Left lung (tissue), 10 donors: ENCODE data around the gene PYURF. TPM values are rescaled to one million over a fixed set of nuclear protein-coding genes. Genes with fewer than 3 reads are reported as not detected.

Source experiments
- ATAC-seq: fragments of 200-7000 bp; cut with Tn5 transposase; one replicate; pipeline ENCODE4 v1.9.1; 2020; ENCODE audit warnings: moderate library complexity
- DNase-seq, 4 donors: peaks; one replicate each; pipeline ENCODE4 v3.0.0-alpha.2; 2013 to 2020
- H3K27ac ChIP-seq, 2 donors: fragments of 200-600 bp; sonication (generic) in 1 of 2; one replicate each; pipeline versions ENCODE4 v1.5.0 to v1.8.0; 2020 to 2021
- H3K27me3 ChIP-seq, 2 donors: fragments of 200-600 bp; sonication (generic) in 1 of 2; one replicate each; pipeline versions ENCODE4 v1.5.0 to v1.8.0; 2020 to 2021
- H3K36me3 ChIP-seq, 2 donors: fragments of 200-600 bp; sonication (generic) in 1 of 2; one replicate each; pipeline versions ENCODE4 v1.5.0 to v1.8.0; 2020 to 2021
- H3K4me1 ChIP-seq, 2 donors: fragments of 200-600 bp; one replicate each; pipeline ENCODE4 v1.8.0; 2021
- H3K4me3 ChIP-seq, 2 donors: fragments of 200-600 bp; sonication (generic) in 1 of 2; one replicate each; pipeline versions ENCODE4 v1.5.0 to v1.8.0; 2020 to 2021; ENCODE audit warnings: mild to moderate bottlenecking in 1 of 2
- H3K9me3 ChIP-seq, 2 donors: fragments of 200-600 bp; sonication (generic) in 1 of 2; one replicate each; pipeline versions ENCODE4 v1.5.0 to v1.8.0; 2020 to 2021
- intact Hi-C, 2 donors: fragments of 100-400 bp; cut with DNase I; formaldehyde crosslinking; loops; one replicate each; pipeline versions ENCODE4 v1.11.2 to v1.14.2; 2022
- polyA plus RNA-seq, 6 donors: library from polyadenylated mRNA; unstranded; fragments of 120-200 nt; gene quantifications; one replicate each; pipeline ENCODE4 v1.2.1, GENCODE V29; 2013; ENCODE audit not compliant: insufficient read length in 6 of 6
- total RNA-seq, 2 donors: library from RNA; stranded (reverse); fragmentation: NEBNext Ultra II Directional; extraction: Animal tissue kit (Norgen Biotek cat#: 25700); gene quantifications; one replicate each; pipeline ENCODE4 v1.2.1, GENCODE V29; 2021
- TF ChIP-seq, protein P1 (sequence below), 2 donors: fragments of 200-600 bp; sonication (generic) in 1 of 2; IDR thresholded peaks; one replicate each; pipeline versions ENCODE4 v1.5.0 to v1.8.0; 2021; ENCODE audit warnings: antibody characterized with exemption in 2 of 2
- donor health status: DM: no; HTN: yes; CAD: no.
- donor health status: DM: no; HTN: no; CAD: no.

The PYURF gene
- total and polyA plus RNA-seq, 8 donors: 63.5 to 120 (median 108) TPM

DNA sequence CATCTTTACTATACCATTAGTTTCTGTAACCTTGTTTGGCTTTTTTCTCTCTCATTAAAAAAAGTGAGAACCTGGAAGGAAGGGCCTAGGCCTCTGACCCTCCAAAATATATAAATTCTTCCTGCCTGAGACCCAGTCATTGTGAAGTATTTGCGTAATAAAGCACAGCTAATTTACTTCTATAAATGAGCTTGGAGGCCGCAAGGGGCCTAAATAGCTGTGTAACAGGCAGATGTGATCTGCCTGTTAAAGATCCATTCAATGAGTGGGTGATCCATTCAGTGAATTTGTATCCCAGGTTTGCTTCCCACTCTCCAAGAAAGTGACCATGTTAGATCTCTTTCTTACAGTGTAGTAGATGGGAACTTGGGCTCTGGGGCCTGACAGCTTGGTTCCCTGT, 595 bp upstream of the PYURF start:
- intact Hi-C loops: loop anchor here in 1 of 2 donors (10.0 kb wide), 1 partner anchor 501 kb away; no protein-coding TSS in a partner anchor
- peak overlapping the region; percentile 76 to 85 for H3K27ac ChIP-seq
- H3K27me3 ChIP-seq: no peaks in the 10 kb centered on the region
- TF ChIP-seq, protein P1, sequence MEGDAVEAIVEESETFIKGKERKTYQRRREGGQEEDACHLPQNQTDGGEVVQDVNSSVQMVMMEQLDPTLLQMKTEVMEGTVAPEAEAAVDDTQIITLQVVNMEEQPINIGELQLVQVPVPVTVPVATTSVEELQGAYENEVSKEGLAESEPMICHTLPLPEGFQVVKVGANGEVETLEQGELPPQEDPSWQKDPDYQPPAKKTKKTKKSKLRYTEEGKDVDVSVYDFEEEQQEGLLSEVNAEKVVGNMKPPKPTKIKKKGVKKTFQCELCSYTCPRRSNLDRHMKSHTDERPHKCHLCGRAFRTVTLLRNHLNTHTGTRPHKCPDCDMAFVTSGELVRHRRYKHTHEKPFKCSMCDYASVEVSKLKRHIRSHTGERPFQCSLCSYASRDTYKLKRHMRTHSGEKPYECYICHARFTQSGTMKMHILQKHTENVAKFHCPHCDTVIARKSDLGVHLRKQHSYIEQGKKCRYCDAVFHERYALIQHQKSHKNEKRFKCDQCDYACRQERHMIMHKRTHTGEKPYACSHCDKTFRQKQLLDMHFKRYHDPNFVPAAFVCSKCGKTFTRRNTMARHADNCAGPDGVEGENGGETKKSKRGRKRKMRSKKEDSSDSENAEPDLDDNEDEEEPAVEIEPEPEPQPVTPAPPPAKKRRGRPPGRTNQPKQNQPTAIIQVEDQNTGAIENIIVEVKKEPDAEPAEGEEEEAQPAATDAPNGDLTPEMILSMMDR (IDR thresholded peaks at IDR 0.05): no peak
- H3K9me3 ChIP-seq: no peaks in the 10 kb centered on the region
- no peak for ATAC-seq
- H3K4me1 ChIP-seq: peaks cover 5 to 28% of the 10 kb centered on the region in 2 donors
- no peak for DNase-seq
- peaks cover 0 to 12% of the 10 kb centered on the region in 2 donors for H3K36me3 ChIP-seq
- peak overlapping the region; percentile 79 to 91 for H3K4me3 ChIP-seq

DNA sequence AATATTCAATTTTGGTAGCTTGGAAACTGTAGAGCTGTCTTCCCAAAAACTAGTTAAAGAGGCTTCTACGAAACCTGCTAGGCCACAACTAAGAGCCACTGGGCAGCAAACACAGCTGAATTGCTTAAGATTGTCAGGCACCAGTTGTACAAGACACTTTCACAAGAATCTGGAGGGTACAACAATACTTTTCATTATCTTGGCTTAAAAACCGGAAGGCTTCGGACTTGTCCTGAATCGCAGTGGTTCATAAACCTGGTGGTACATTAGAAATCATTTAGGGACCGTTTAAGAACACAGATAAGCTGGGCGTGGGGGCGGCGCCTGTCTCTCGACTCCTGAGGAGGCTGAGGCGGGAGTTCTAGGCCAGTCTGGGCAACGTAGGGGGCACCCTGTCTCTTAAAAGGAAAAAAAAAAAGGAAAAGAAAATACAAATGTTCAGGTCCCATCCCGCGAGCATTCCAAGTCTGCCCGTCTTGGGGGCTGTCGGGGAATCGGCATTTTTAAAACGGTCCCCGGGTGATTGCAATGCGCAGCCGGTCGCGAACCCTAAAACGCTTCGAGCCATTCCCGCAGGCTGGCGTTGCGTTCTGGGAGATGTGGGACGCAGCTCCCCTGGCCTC, 763 bp downstream of the PYURF start:
- TF ChIP-seq, protein P1 (IDR thresholded peaks at IDR 0.05): no peak
- Histone ChIP-seq H3K9me3 (no peaks in the 10 kb centered on the region), H3K27me3 (no peaks in the 10 kb centered on the region), H3K4me1 (peaks cover 5 to 28% of the 10 kb centered on the region in 2 donors), H3K4me3 (peak overlapping the region; percentile 79 to 91), H3K27ac (peak overlapping the region; percentile 76 to 85), H3K36me3 (peaks cover 0 to 12% of the 10 kb centered on the region in 2 donors)
- DNase-seq: peak in 3 of 4 donors; percentile 24 to 81 (median 36)
- intact Hi-C loops: loop anchor here in 1 of 2 donors (10.0 kb wide), 1 partner anchor 502 kb away; no protein-coding TSS in a partner anchor
- peak; percentile 51 for ATAC-seq

DNA sequence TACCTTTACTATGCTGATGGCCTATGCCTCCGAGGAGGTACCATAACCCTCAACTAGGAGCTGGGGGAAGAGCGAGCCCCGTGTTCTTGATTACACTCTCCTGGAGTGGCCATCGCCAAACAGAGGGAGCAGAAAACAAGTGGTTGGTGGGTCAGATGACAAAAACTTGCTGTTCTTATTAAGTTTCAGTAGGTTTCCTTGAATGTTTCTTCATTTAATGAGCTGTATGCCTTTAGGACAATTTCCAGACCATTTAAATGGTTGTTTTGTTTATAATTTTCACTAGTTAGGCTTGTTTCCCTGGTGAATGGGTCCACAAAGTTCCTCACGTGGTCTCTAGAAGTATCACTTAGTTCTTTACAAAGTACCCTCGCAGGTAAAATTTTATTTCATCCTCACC, 4.7 kb downstream of the PYURF start:
- no peak overlapping the region for H3K4me3 ChIP-seq
- ATAC-seq (no peak), DNase-seq (no peak)
- intact Hi-C loops: loop anchor here in 1 of 2 donors (5.0 to 10.0 kb wide), 2 partner anchors 144 to 302 kb away; partner anchors contain the start of gene HERC6
- H3K4me1 ChIP-seq: peaks cover 5 to 18% of the 10 kb centered on the region in 2 donors
- peaks cover 0 to 12% of the 10 kb centered on the region in 2 donors for H3K36me3 ChIP-seq
- no peaks in the 10 kb centered on the region for H3K27me3 ChIP-seq
- no peak overlapping the region for H3K27ac ChIP-seq
- no peaks in the 10 kb centered on the region for H3K9me3 ChIP-seq
- TF ChIP-seq, protein P1 (IDR thresholded peaks at IDR 0.05): no peak

DNA sequence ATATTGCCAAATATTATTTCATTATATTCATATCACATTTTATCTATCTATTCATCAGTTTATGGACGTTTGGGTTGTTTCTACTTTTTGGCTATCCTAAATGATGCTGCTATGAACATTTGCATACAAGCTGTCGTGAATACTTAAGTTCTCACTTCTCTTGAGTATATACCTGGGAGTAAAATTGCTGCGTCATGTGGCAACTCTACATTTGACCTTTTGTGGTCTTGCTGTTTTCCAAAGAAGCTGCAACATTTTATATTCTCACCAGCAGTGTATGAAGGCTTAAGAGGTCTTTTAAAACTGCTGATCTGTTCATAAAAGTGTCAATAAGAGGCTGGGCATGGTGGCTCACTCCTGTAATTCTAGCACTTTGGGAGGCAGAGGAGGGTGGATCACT, 5.8 kb downstream of the PYURF start:
- H3K4me3 ChIP-seq: no peak overlapping the region
- H3K9me3 ChIP-seq: no peaks in the 10 kb centered on the region
- H3K4me1 ChIP-seq: peaks cover 5 to 15% of the 10 kb centered on the region in 2 donors
- H3K27me3 ChIP-seq: no peaks in the 10 kb centered on the region
- H3K27ac ChIP-seq: no peak overlapping the region
- intact Hi-C loops: loop anchor here in 1 of 2 donors (5.0 to 10.0 kb wide), 2 partner anchors 143 to 301 kb away; partner anchors contain the start of gene HERC6
- DNase-seq (no peak), ATAC-seq (no peak)
- H3K36me3 ChIP-seq: peaks cover 0 to 12% of the 10 kb centered on the region in 2 donors
- TF ChIP-seq, protein P1 (IDR thresholded peaks at IDR 0.05): no peak

DNA sequence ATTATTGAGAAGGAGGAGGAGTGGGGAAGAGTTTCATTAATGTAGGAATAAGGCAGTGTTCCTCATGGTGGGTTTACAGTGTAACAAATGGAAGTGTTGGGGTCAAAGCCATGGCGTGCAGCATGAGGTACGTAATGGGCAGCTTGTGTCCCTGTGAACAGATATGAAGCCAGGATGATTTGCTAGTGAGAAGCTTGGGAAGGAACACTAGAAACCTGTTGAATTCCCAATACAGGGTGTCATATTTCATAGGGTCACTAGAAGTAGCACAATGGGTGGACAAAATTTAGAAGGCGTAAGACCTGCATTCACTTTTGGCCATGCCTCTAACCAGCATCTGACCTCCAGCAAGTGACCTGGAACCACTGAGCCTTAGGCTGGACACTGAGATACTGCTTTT, 6.8 kb downstream of the PYURF start:
- DNase-seq: no peak
- ATAC-seq: no peak
- Histone ChIP-seq H3K27me3 (no peaks in the 10 kb centered on the region), H3K4me3 (no peak overlapping the region), H3K27ac (no peak overlapping the region), H3K4me1 (peaks cover 0 to 6% of the 10 kb centered on the region in 2 donors), H3K9me3 (no peaks in the 10 kb centered on the region), H3K36me3 (peaks cover 0 to 12% of the 10 kb centered on the region in 2 donors)
- intact Hi-C loops: loop anchor here in 1 of 2 donors (5.0 to 10.0 kb wide), 2 partner anchors 142 to 299 kb away; partner anchors contain the start of gene HERC6
- TF ChIP-seq, protein P1 (IDR thresholded peaks at IDR 0.05): no peak
